ENCODE measurements around the gene SEC16B. TPM values are rescaled to one million over a fixed set of nuclear protein-coding genes. Genes with fewer than 3 reads are reported as not detected.

Gene SEC16B
- total RNA-seq, result 1.4 TPM

GRCh38 chr1:177969825-177970371, at the start of gene SEC16B:
SEC16B (minus strand) TSS chr1:177970058; CDS start chr1:177967981, 2,077 bp downstream.
- ATAC-seq, result peak; percentile 77

- ATAC-seq, result no peak
Observed at GRCh38 chr1:178019622-178020021, 49.8 kb upstream of the SEC16B start.

GRCh38 chr1:178019208-178019607, 49.4 kb upstream of the SEC16B start:
- no peak for ATAC-seq

- no peak for ATAC-seq
Observed at GRCh38 chr1:178017517-178017916, 47.7 kb upstream of the SEC16B start.

GRCh38 chr1:178011864-178012503, 42.1 kb upstream of the SEC16B start:
- no peak for ATAC-seq

- ATAC-seq, result peak; percentile 90
Observed at GRCh38 chr1:178011465-178011828, 41.6 kb upstream of the SEC16B start.

- ATAC-seq, result no peak
Observed at GRCh38 chr1:178010674-178011464, 41.0 kb upstream of the SEC16B start.

- no peak for ATAC-seq
Observed at GRCh38 chr1:178006043-178006442, 36.2 kb upstream of the SEC16B start.

GRCh38 chr1:178005450-178005849, 35.6 kb upstream of the SEC16B start:
- ATAC-seq, result no peak

- no peak for ATAC-seq
Observed at GRCh38 chr1:178004926-178005391, 35.1 kb upstream of the SEC16B start.

GRCh38 chr1:177998696-177999631, 29.1 kb upstream of the SEC16B start:
- ATAC-seq, result no peak

GRCh38 chr1:177996957-177997356, 27.1 kb upstream of the SEC16B start:
- no peak for ATAC-seq

- no peak for ATAC-seq
Observed at GRCh38 chr1:177995369-177995768, 25.5 kb upstream of the SEC16B start.

- ATAC-seq, result peak; percentile 92
Observed at GRCh38 chr1:177986281-177986680, 16.4 kb upstream of the SEC16B start.

- peak; percentile 42 for ATAC-seq
Observed at GRCh38 chr1:177984761-177985160, 14.9 kb upstream of the SEC16B start.

GRCh38 chr1:177984136-177984525, 14.3 kb upstream of the SEC16B start:
- peak; percentile 92 for ATAC-seq

GRCh38 chr1:177983482-177984135, 13.8 kb upstream of the SEC16B start:
- no peak for ATAC-seq

GRCh38 chr1:177983077-177983476, 13.2 kb upstream of the SEC16B start:
- no peak for ATAC-seq

- ATAC-seq, result no peak
Observed at GRCh38 chr1:177981200-177981599, 11.3 kb upstream of the SEC16B start.

GRCh38 chr1:177979272-177979671, 9.4 kb upstream of the SEC16B start:
- ATAC-seq, result no peak

- no peak for ATAC-seq
Observed at GRCh38 chr1:177978530-177978929, 8.7 kb upstream of the SEC16B start.

- no peak for ATAC-seq
Observed at GRCh38 chr1:177977141-177977540, 7.3 kb upstream of the SEC16B start.

All from esophagus mucosa (tissue), 1 donor.